GM20000 (cell line): ENCODE measurements around the gene DOC2A.
"Not testable (repeated sequence)": the region's sequence is repeated elsewhere in the genome, so short reads cannot be mapped to it uniquely, and the experiment has no call there.

Experiments
- DNase-seq: peaks from one replicate; pipeline ENCODE4 v3.0.0; 2012; ENCODE audit warnings: low spot score
- CTCF ChIP-seq: IDR thresholded peaks from 2 replicates; pipeline ENCODE4 v1.5.1; 2012; ENCODE audit warnings: mild to moderate bottlenecking, control low read depth; ENCODE audit errors: extremely low read depth, missing control alignments

DOC2A gene

DNA sequence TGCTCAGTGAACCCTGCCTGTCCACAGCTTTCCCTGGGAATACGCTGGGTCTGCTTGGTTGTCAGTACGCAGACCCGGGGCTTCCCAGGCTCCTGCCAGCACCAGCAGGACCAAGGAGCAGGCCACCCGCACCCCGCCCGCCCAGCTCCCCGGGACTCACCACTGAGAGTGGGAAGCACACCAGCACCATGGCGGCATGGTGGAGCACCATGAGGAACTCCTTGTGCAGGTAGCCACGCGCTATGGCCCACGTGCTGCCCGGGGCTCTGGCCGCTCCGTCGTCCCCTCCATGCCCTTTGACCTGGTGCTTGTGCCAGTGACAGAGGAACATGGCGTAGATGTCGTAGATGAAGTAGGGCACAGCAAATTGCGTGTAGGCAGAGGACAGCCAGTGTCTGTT is 15.6 kb upstream of the DOC2A start:
- DNase-seq = no peak
- no peak for TF ChIP-seq CTCF

- DNase-seq = no peak
- no peak for TF ChIP-seq CTCF
These were observed 14.7 kb upstream of the DOC2A start for GRCh38 chr16:30025574-30025973.

- no peak for TF ChIP-seq CTCF
- DNase-seq = no peak
These were observed 14.3 kb upstream of the DOC2A start for GRCh38 chr16:30025156-30025555.

DNA sequence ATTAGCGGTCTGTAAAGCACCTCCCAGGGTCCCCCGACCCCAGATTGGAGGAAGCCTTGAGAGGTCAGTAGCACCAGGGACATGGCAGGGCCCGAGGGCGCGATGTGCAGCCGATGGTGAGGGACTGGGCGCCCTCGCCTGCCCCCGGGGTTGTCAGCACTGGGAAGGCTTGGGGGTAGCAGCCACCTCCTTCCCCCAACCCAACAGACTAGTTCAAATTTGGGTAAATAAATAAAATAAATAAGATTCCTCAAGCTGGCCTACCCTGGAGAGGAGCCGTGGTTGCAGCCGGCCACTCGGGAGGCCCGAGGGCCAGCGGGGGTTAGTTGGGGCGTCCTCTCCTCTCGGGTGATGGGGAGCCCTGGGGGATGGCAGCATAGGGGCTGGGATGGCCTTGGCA is 13.6 kb upstream of the DOC2A start:
- DNase-seq = no peak
- TF ChIP-seq CTCF = no peak

- no peak for DNase-seq
- no peak for TF ChIP-seq CTCF
These were observed 12.8 kb upstream of the DOC2A start for GRCh38 chr16:30023586-30023985.

DNA sequence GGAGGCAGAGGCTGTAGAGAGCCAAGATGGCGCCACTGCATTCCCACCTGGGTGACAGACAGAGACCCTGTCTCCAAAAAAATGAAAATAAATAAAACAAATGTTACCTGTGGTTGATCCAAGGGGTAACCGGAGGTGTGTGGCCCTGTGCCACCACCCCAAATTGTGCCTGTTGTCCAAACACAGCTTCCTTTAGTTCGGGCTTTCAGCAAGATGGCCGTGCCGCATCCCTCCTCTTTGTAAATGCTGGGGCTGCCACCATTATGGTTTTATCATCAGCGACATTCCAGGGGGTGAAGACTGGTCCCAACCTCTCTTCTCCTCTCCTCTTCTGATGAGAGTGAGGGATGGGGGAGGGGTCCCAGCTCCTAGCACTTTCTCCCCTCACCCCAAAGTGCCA is 12.1 kb upstream of the DOC2A start, which contains the start of gene C16orf92:
C16orf92 (plus strand) TSS at position 312 of the 400 bp plus-strand sequence. CDS start 143 bp downstream, outside the sequence.
- no peak for DNase-seq
- no peak for TF ChIP-seq CTCF

GRCh38 chr16:30018731-30019158 is 7.9 kb upstream of the DOC2A start:
- no peak for DNase-seq
- TF ChIP-seq CTCF = no peak

GRCh38 chr16:30017937-30018336 is 7.1 kb upstream of the DOC2A start:
- not testable (repeated sequence) for DNase-seq
